ENCODE results near the gene SDCCAG8. TPM values are rescaled to one million over a fixed set of nuclear protein-coding genes. Genes with fewer than 3 reads are reported as not detected.
A peak's percentile ranks its signal among the peaks of the same experiment; 100 is the strongest.

Gene SDCCAG8
- total RNA-seq, 2 donors from 2014 or later = 23.2 to 91.0 TPM

GRCh38 chr1:243249214-243249613 is 6.6 kb upstream of the SDCCAG8 start:
- Histone ChIP-seq H3K4me1 (ENCODE audit: control insufficient read depth in 1 of 2, low read depth in 2 of 2) (peaks cover 46 to 52% of the 10 kb centered on the region in 2 donors), H3K4me3 (no peak overlapping the region), H3K9me3 (no peaks in the 10 kb centered on the region), H3K36me3 (no peaks in the 10 kb centered on the region), H3K27me3 (replicated peaks; ENCODE audit: insufficient read depth) (no peaks in the 10 kb centered on the region), H3K27ac (no peak overlapping the region)
- DNase-seq (ENCODE audit: low spot score) = no peak
- no peak for TF ChIP-seq CTCF (IDR thresholded peaks at IDR 0.05)
- no peak for ATAC-seq (ENCODE audit: insufficient number of reproducible peaks, low FRiP score, low read depth)

GRCh38 chr1:243250102-243250501 is 5.7 kb upstream of the SDCCAG8 start:
- Histone ChIP-seq H3K36me3 (no peaks in the 10 kb centered on the region), H3K4me1 (ENCODE audit: control insufficient read depth in 1 of 2, low read depth in 2 of 2) (peaks cover 46 to 52% of the 10 kb centered on the region in 2 donors), H3K27ac (no peak overlapping the region), H3K27me3 (replicated peaks; ENCODE audit: insufficient read depth) (no peaks in the 10 kb centered on the region), H3K9me3 (no peaks in the 10 kb centered on the region), H3K4me3 (no peak overlapping the region)
- ATAC-seq (ENCODE audit: insufficient number of reproducible peaks, low FRiP score, low read depth) (no peak), DNase-seq (ENCODE audit: low spot score) (no peak)
- no peak for TF ChIP-seq CTCF (IDR thresholded peaks at IDR 0.05)

GRCh38 chr1:243251539-243251938 is 4.3 kb upstream of the SDCCAG8 start:
- Histone ChIP-seq H3K4me1 (ENCODE audit: control insufficient read depth in 1 of 2, low read depth in 2 of 2) (peaks cover 46 to 54% of the 10 kb centered on the region in 2 donors), H3K36me3 (no peaks in the 10 kb centered on the region), H3K27ac (no peak overlapping the region), H3K9me3 (no peaks in the 10 kb centered on the region), H3K27me3 (replicated peaks; ENCODE audit: insufficient read depth) (no peaks in the 10 kb centered on the region), H3K4me3 (no peak overlapping the region)
- ATAC-seq (ENCODE audit: insufficient number of reproducible peaks, low FRiP score, low read depth) (no peak), DNase-seq (ENCODE audit: low spot score) (no peak)
- no peak for TF ChIP-seq CTCF (IDR thresholded peaks at IDR 0.05)

GRCh38 chr1:243253211-243253925 is 2.5 kb upstream of the SDCCAG8 start:
- Histone ChIP-seq H3K4me3 (peak overlapping the region; percentile 98), H3K36me3 (no peaks in the 10 kb centered on the region), H3K27me3 (replicated peaks; ENCODE audit: insufficient read depth) (no peaks in the 10 kb centered on the region), H3K4me1 (ENCODE audit: control insufficient read depth in 1 of 2, low read depth in 2 of 2) (peaks cover 47 to 51% of the 10 kb centered on the region in 2 donors), H3K9me3 (no peaks in the 10 kb centered on the region), H3K27ac (peak overlapping the region in 1 of 2 donors; percentile 99)
- ATAC-seq (ENCODE audit: insufficient number of reproducible peaks, low FRiP score, low read depth) = no peak
- no peak for TF ChIP-seq CTCF (IDR thresholded peaks at IDR 0.05)
- DNase-seq (ENCODE audit: low spot score) = no peak

GRCh38 chr1:243253926-243254232 is 2.0 kb upstream of the SDCCAG8 start:
- DNase-seq (ENCODE audit: low spot score) = no peak
- Histone ChIP-seq H3K36me3 (no peaks in the 10 kb centered on the region), H3K27me3 (replicated peaks; ENCODE audit: insufficient read depth) (no peaks in the 10 kb centered on the region), H3K4me1 (ENCODE audit: control insufficient read depth in 1 of 2, low read depth in 2 of 2) (peaks cover 42 to 46% of the 10 kb centered on the region in 2 donors), H3K27ac (peak overlapping the region; percentile 98 to 99), H3K4me3 (peak overlapping the region; percentile 98), H3K9me3 (no peaks in the 10 kb centered on the region)
- ATAC-seq (ENCODE audit: insufficient number of reproducible peaks, low FRiP score, low read depth) = no peak
- TF ChIP-seq CTCF (IDR thresholded peaks at IDR 0.05) = no peak

Measured in thoracic aorta (tissue), 2 donors.